Measurements from ENCODE around the gene BMP6.

- TF ChIP-seq CTCF (IDR thresholded peaks at IDR 0.05) (no peak), EZH2 (IDR thresholded peaks at IDR 0.05) (no peak), EZH2phosphoT487 (IDR thresholded peaks at IDR 0.05) (no peak)
Measured at GRCh38 chr6:7677229-7677628, 48.7 kb upstream of the BMP6 start.
